ENCODE data around the gene MIPOL1.

Gene MIPOL1

GRCh38 chr14:37247791-37248461 is 50.2 kb downstream of the MIPOL1 start:
- Histone ChIP-seq H3K4me1 (ENCODE audit: control insufficient read depth, insufficient read depth, low read length) (no peaks in the 10 kb centered on the region), H3K27ac (ENCODE audit: low read depth, low read length) (no peak overlapping the region), H3K36me3 (ENCODE audit: control insufficient read depth, insufficient read depth, low read length) (no peaks in the 10 kb centered on the region), H3K27me3 (ENCODE audit: control insufficient read depth, insufficient read depth, low read length) (no peaks in the 10 kb centered on the region), H3K4me3 (ENCODE audit: low read length) (no peak overlapping the region), H3K9ac (ENCODE audit: low read length) (no peak overlapping the region)

- H3K4me3 ChIP-seq (ENCODE audit: low read length), result no peak overlapping the region
- H3K27ac ChIP-seq (ENCODE audit: low read depth, low read length), result no peak overlapping the region
- H3K4me1 ChIP-seq (ENCODE audit: control insufficient read depth, insufficient read depth, low read length), result no peaks in the 10 kb centered on the region
- no peak overlapping the region for H3K9ac ChIP-seq (ENCODE audit: low read length)
- H3K27me3 ChIP-seq (ENCODE audit: control insufficient read depth, insufficient read depth, low read length), result no peaks in the 10 kb centered on the region
- no peaks in the 10 kb centered on the region for H3K36me3 ChIP-seq (ENCODE audit: control insufficient read depth, insufficient read depth, low read length)
Measured at GRCh38 chr14:37251775-37252174, 54.0 kb downstream of the MIPOL1 start.

- Histone ChIP-seq H3K36me3 (ENCODE audit: control insufficient read depth, insufficient read depth, low read length) (no peaks in the 10 kb centered on the region), H3K9ac (ENCODE audit: low read length) (no peak overlapping the region), H3K4me1 (ENCODE audit: control insufficient read depth, insufficient read depth, low read length) (no peaks in the 10 kb centered on the region), H3K27me3 (ENCODE audit: control insufficient read depth, insufficient read depth, low read length) (no peaks in the 10 kb centered on the region), H3K27ac (ENCODE audit: low read depth, low read length) (no peak overlapping the region), H3K4me3 (ENCODE audit: low read length) (no peak overlapping the region)
Measured at GRCh38 chr14:37252434-37252833, 54.7 kb downstream of the MIPOL1 start.

GRCh38 chr14:37253905-37254304 is 56.2 kb downstream of the MIPOL1 start:
- Histone ChIP-seq H3K4me3 (ENCODE audit: low read length) (no peak overlapping the region), H3K9ac (ENCODE audit: low read length) (no peak overlapping the region), H3K27me3 (ENCODE audit: control insufficient read depth, insufficient read depth, low read length) (no peaks in the 10 kb centered on the region), H3K36me3 (ENCODE audit: control insufficient read depth, insufficient read depth, low read length) (no peaks in the 10 kb centered on the region), H3K4me1 (ENCODE audit: control insufficient read depth, insufficient read depth, low read length) (no peaks in the 10 kb centered on the region), H3K27ac (ENCODE audit: low read depth, low read length) (no peak overlapping the region)

- Histone ChIP-seq H3K27ac (ENCODE audit: low read depth, low read length) (no peak overlapping the region), H3K27me3 (ENCODE audit: control insufficient read depth, insufficient read depth, low read length) (no peaks in the 10 kb centered on the region), H3K4me3 (ENCODE audit: low read length) (no peak overlapping the region), H3K4me1 (ENCODE audit: control insufficient read depth, insufficient read depth, low read length) (no peaks in the 10 kb centered on the region), H3K9ac (ENCODE audit: low read length) (no peak overlapping the region), H3K36me3 (ENCODE audit: control insufficient read depth, insufficient read depth, low read length) (no peaks in the 10 kb centered on the region)
Measured at GRCh38 chr14:37254411-37254947, 56.7 kb downstream of the MIPOL1 start.

GRCh38 chr14:37257501-37258070 is 59.8 kb downstream of the MIPOL1 start:
- no peaks in the 10 kb centered on the region for H3K36me3 ChIP-seq (ENCODE audit: control insufficient read depth, insufficient read depth, low read length)
- no peaks in the 10 kb centered on the region for H3K4me1 ChIP-seq (ENCODE audit: control insufficient read depth, insufficient read depth, low read length)
- H3K27me3 ChIP-seq (ENCODE audit: control insufficient read depth, insufficient read depth, low read length), result no peaks in the 10 kb centered on the region
- no peak overlapping the region for H3K27ac ChIP-seq (ENCODE audit: low read depth, low read length)
- no peak overlapping the region for H3K4me3 ChIP-seq (ENCODE audit: low read length)
- H3K9ac ChIP-seq (ENCODE audit: low read length), result no peak overlapping the region

GRCh38 chr14:37262649-37263048 is 64.9 kb downstream of the MIPOL1 start:
- no peak overlapping the region for H3K4me3 ChIP-seq (ENCODE audit: low read length)
- no peak overlapping the region for H3K27ac ChIP-seq (ENCODE audit: low read depth, low read length)
- H3K4me1 ChIP-seq (ENCODE audit: control insufficient read depth, insufficient read depth, low read length), result no peaks in the 10 kb centered on the region
- H3K36me3 ChIP-seq (ENCODE audit: control insufficient read depth, insufficient read depth, low read length), result no peaks in the 10 kb centered on the region
- H3K9ac ChIP-seq (ENCODE audit: low read length), result no peak overlapping the region
- no peaks in the 10 kb centered on the region for H3K27me3 ChIP-seq (ENCODE audit: control insufficient read depth, insufficient read depth, low read length)

GRCh38 chr14:37263656-37264236 is 66.0 kb downstream of the MIPOL1 start:
- Histone ChIP-seq H3K9ac (ENCODE audit: low read length) (no peak overlapping the region), H3K4me1 (ENCODE audit: control insufficient read depth, insufficient read depth, low read length) (no peaks in the 10 kb centered on the region)

GRCh38 chr14:37268788-37269187 is 71.1 kb downstream of the MIPOL1 start:
- Histone ChIP-seq H3K9ac (ENCODE audit: low read length) (no peak overlapping the region), H3K4me1 (ENCODE audit: control insufficient read depth, insufficient read depth, low read length) (no peaks in the 10 kb centered on the region), H3K27me3 (ENCODE audit: control insufficient read depth, insufficient read depth, low read length) (no peaks in the 10 kb centered on the region), H3K36me3 (ENCODE audit: control insufficient read depth, insufficient read depth, low read length) (no peaks in the 10 kb centered on the region), H3K4me3 (ENCODE audit: low read length) (no peak overlapping the region), H3K27ac (ENCODE audit: low read depth, low read length) (no peak overlapping the region)

More at GRCh38 chr14:37263656-37264236, 66.0 kb downstream of the MIPOL1 start:
- no peak overlapping the region for H3K4me3 ChIP-seq (ENCODE audit: low read length)
- H3K36me3 ChIP-seq (ENCODE audit: control insufficient read depth, insufficient read depth, low read length), result no peaks in the 10 kb centered on the region
- no peaks in the 10 kb centered on the region for H3K27me3 ChIP-seq (ENCODE audit: control insufficient read depth, insufficient read depth, low read length)
- H3K27ac ChIP-seq (ENCODE audit: low read depth, low read length), result no peak overlapping the region

- H3K36me3 ChIP-seq (ENCODE audit: control insufficient read depth, insufficient read depth, low read length), result no peaks in the 10 kb centered on the region
- H3K27me3 ChIP-seq (ENCODE audit: control insufficient read depth, insufficient read depth, low read length), result no peaks in the 10 kb centered on the region
- no peak overlapping the region for H3K4me3 ChIP-seq (ENCODE audit: low read length)
- H3K4me1 ChIP-seq (ENCODE audit: control insufficient read depth, insufficient read depth, low read length), result no peaks in the 10 kb centered on the region
- no peak overlapping the region for H3K9ac ChIP-seq (ENCODE audit: low read length)
- no peak overlapping the region for H3K27ac ChIP-seq (ENCODE audit: low read depth, low read length)
Measured at GRCh38 chr14:37270629-37271028, 72.9 kb downstream of the MIPOL1 start.

- Histone ChIP-seq H3K9ac (ENCODE audit: low read length) (no peak overlapping the region), H3K4me1 (ENCODE audit: control insufficient read depth, insufficient read depth, low read length) (no peaks in the 10 kb centered on the region), H3K27me3 (ENCODE audit: control insufficient read depth, insufficient read depth, low read length) (no peaks in the 10 kb centered on the region), H3K27ac (ENCODE audit: low read depth, low read length) (no peak overlapping the region), H3K4me3 (ENCODE audit: low read length) (no peak overlapping the region), H3K36me3 (ENCODE audit: control insufficient read depth, insufficient read depth, low read length) (no peaks in the 10 kb centered on the region)
Measured at GRCh38 chr14:37272569-37272968, 74.8 kb downstream of the MIPOL1 start.

GRCh38 chr14:37274652-37275051 is 76.9 kb downstream of the MIPOL1 start:
- H3K4me3 ChIP-seq (ENCODE audit: low read length), result no peak overlapping the region
- H3K27me3 ChIP-seq (ENCODE audit: control insufficient read depth, insufficient read depth, low read length), result no peaks in the 10 kb centered on the region
- no peak overlapping the region for H3K27ac ChIP-seq (ENCODE audit: low read depth, low read length)
- no peak overlapping the region for H3K9ac ChIP-seq (ENCODE audit: low read length)
- no peaks in the 10 kb centered on the region for H3K4me1 ChIP-seq (ENCODE audit: control insufficient read depth, insufficient read depth, low read length)
- no peaks in the 10 kb centered on the region for H3K36me3 ChIP-seq (ENCODE audit: control insufficient read depth, insufficient read depth, low read length)

- Histone ChIP-seq H3K36me3 (ENCODE audit: control insufficient read depth, insufficient read depth, low read length) (no peaks in the 10 kb centered on the region), H3K4me3 (ENCODE audit: low read length) (no peak overlapping the region), H3K27me3 (ENCODE audit: control insufficient read depth, insufficient read depth, low read length) (no peaks in the 10 kb centered on the region), H3K9ac (ENCODE audit: low read length) (no peak overlapping the region), H3K27ac (ENCODE audit: low read depth, low read length) (no peak overlapping the region), H3K4me1 (ENCODE audit: control insufficient read depth, insufficient read depth, low read length) (no peaks in the 10 kb centered on the region)
Measured at GRCh38 chr14:37275963-37276362, 78.2 kb downstream of the MIPOL1 start.

Data from rectal smooth muscle tissue (tissue), 1 donor.